ENCODE measurements around the gene APCDD1.

APCDD1 gene

DNA sequence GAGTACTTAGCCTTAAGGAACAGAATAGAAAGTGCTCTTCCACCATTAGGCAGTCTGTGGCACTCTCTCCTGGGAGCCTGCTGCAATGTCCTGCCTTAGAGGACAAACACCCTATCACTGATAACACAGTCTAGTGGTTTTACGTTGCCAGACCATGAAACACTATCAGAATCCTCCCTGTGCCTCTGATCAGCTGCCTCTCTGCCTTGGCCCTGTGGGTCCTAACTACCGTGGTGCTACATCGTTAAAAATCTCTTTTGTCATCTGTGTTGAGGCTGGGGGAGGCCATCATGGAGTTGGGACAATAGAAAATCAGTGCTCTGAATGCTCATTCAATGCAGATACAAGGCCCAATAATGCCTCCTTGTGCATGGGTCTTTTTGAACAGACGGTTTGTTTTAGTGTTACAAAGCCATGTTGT lies 11.9 kb upstream of the APCDD1 start:
- ChIA-PET CTCF (interaction anchor here (1.0 kb wide), 1 partner anchor 38 kb away, joined by 3 read pairs; no protein-coding TSS in a partner anchor), POLR2A (no interaction called here)
- no peaks in the 10 kb centered on the region for H3K4me1 ChIP-seq (ENCODE audit: control extremely low read depth in 1 of 4, control insufficient read depth in 4 of 4, insufficient read depth in 4 of 4, low read length in 3 of 4)
- no peak overlapping the region for H3K27ac ChIP-seq (ENCODE audit: insufficient read depth in 1 of 2, low read depth in 1 of 2, low read length in 2 of 2, poor library complexity in 1 of 2, severe bottlenecking in 2 of 2)
- H3K4me3 ChIP-seq (ENCODE audit: control insufficient read depth in 1 of 7, extremely low read depth in 1 of 7, insufficient read depth in 4 of 7, low read depth in 2 of 7, low read length in 6 of 7): no peak overlapping the region
- no peaks in the 10 kb centered on the region for H3K9me3 ChIP-seq (ENCODE audit: control extremely low read depth in 1 of 5, control insufficient read depth in 4 of 5, insufficient read depth in 2 of 5, low read depth in 1 of 5, low read length in 4 of 5)
- 94% methylated on average over 4 of the region's 4 CpGs for whole genome bisulfite sequencing (ENCODE audit: insufficient coverage)
- no peaks in the 10 kb centered on the region for H3K36me3 ChIP-seq (ENCODE audit: control insufficient read depth in 4 of 4, insufficient read depth in 4 of 4, low read length in 3 of 4)
- no peak for DNase-seq
- peaks cover 0 to 2% (median 0%) of the 10 kb centered on the region in 5 experiments for H3K27me3 ChIP-seq (replicated peaks in 2 of 5; ENCODE audit: control insufficient read depth in 4 of 5, insufficient read depth in 5 of 5, low read length in 4 of 5)

DNA sequence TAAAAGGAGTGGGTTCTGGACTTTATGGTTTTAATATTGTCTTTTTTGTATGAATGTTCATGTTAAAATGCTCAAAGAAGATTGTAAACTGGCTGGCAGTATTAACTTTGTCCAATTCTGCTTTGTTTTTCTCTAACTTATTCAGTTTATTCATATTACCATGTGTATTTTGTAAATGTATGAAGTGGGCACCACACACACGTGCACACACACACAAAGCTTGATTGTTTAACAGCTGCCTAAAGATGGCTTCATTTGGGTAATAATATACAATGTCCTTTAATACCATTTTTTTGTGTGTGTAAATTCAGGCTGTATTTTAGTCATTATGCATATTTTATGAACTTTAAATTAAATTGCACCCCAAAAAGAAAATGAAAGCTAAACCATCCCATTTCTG lies 11.4 kb upstream of the APCDD1 start:
- Histone ChIP-seq H3K4me1 (ENCODE audit: control extremely low read depth in 1 of 4, control insufficient read depth in 4 of 4, insufficient read depth in 4 of 4, low read length in 3 of 4) (no peaks in the 10 kb centered on the region), H3K4me3 (ENCODE audit: control insufficient read depth in 1 of 7, extremely low read depth in 1 of 7, insufficient read depth in 4 of 7, low read depth in 2 of 7, low read length in 6 of 7) (no peak overlapping the region), H3K27me3 (replicated peaks in 2 of 5; ENCODE audit: control insufficient read depth in 4 of 5, insufficient read depth in 5 of 5, low read length in 4 of 5) (peaks cover 0 to 2% (median 0%) of the 10 kb centered on the region in 5 experiments), H3K9me3 (ENCODE audit: control extremely low read depth in 1 of 5, control insufficient read depth in 4 of 5, insufficient read depth in 2 of 5, low read depth in 1 of 5, low read length in 4 of 5) (no peaks in the 10 kb centered on the region), H3K27ac (ENCODE audit: insufficient read depth in 1 of 2, low read depth in 1 of 2, low read length in 2 of 2, poor library complexity in 1 of 2, severe bottlenecking in 2 of 2) (no peak overlapping the region), H3K36me3 (ENCODE audit: control insufficient read depth in 4 of 4, insufficient read depth in 4 of 4, low read length in 3 of 4) (no peaks in the 10 kb centered on the region)
- no CpG with 5 or more reads among the region's 1 CpG for WGBS (ENCODE audit: insufficient coverage)
- CTCF ChIA-PET: no interaction called here
- no peak for DNase-seq
- POLR2A ChIA-PET: no interaction called here

DNA sequence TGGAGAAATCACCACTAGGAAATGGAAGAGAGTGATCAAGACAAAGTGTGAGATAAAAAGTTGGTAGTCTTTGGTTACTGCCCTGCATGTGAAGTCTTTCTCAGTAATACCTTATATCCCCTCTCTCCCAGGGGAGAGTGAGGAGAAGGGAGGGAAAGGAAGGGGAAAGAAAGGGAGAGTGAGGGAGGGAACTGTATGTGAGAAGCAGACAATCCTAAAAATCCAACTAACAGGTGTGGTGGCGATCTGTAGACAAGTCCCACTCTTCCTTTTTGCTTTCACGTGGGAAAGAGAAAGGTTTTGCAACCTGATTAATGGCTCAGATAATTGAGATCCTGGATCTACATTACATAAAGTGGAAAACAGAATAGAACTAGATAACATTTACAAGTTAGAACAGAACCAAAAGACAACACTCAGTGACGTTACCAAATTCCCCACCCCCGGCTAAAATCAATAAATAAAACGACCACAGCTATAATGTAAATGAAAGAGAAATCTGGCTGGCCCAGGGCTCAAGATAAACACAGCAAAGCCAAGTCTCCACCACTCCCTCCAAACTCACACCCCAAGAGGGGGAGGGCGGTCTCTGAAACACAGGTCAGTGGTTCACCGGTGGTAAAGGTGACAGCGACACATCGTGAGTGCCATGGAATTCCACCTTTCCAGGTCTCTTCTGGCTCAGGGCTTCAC lies 10.0 kb upstream of the APCDD1 start:
- POLR2A ChIA-PET: no interaction called here
- Histone ChIP-seq H3K4me3 (ENCODE audit: control insufficient read depth in 1 of 7, extremely low read depth in 1 of 7, insufficient read depth in 4 of 7, low read depth in 2 of 7, low read length in 6 of 7) (no peak overlapping the region), H3K9me3 (ENCODE audit: control extremely low read depth in 1 of 5, control insufficient read depth in 4 of 5, insufficient read depth in 2 of 5, low read depth in 1 of 5, low read length in 4 of 5) (no peaks in the 10 kb centered on the region), H3K27me3 (replicated peaks in 2 of 5; ENCODE audit: control insufficient read depth in 4 of 5, insufficient read depth in 5 of 5, low read length in 4 of 5) (peaks cover 0 to 2% (median 0%) of the 10 kb centered on the region in 5 experiments), H3K4me1 (ENCODE audit: control extremely low read depth in 1 of 4, control insufficient read depth in 4 of 4, insufficient read depth in 4 of 4, low read length in 3 of 4) (no peaks in the 10 kb centered on the region), H3K27ac (ENCODE audit: insufficient read depth in 1 of 2, low read depth in 1 of 2, low read length in 2 of 2, poor library complexity in 1 of 2, severe bottlenecking in 2 of 2) (no peak overlapping the region), H3K36me3 (ENCODE audit: control insufficient read depth in 4 of 4, insufficient read depth in 4 of 4, low read length in 3 of 4) (no peaks in the 10 kb centered on the region)
- DNase-seq: no peak
- CTCF ChIA-PET: no interaction called here
- no CpG with 5 or more reads among the region's 9 CpGs for WGBS (ENCODE audit: insufficient coverage)

DNA sequence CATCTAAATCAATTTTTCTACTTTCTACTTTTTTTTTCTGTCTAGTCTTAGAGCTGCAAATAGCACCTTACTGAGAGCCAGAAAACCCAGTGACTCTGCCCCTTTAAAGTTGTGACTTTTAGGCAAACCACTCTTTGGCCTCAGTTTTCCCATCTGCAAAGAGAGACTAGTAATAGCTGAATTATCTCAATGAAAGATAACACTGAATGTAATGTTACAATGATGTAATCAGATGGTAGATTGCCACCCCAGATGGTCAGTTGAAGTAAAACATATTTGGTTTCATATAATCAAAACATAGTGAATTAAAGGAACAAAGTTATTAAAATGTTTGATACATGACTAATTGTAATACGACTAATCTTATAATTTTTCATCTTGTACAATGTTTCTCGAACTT lies 5.0 kb upstream of the APCDD1 start:
- WGBS (ENCODE audit: insufficient coverage): no CpG with 5 or more reads among the region's 2 CpGs
- Histone ChIP-seq H3K27me3 (replicated peaks in 2 of 5; ENCODE audit: control insufficient read depth in 4 of 5, insufficient read depth in 5 of 5, low read length in 4 of 5) (peaks cover 0 to 23% (median 12%) of the 10 kb centered on the region in 5 experiments), H3K4me3 (ENCODE audit: control insufficient read depth in 1 of 7, extremely low read depth in 1 of 7, insufficient read depth in 4 of 7, low read depth in 2 of 7, low read length in 6 of 7) (no peak overlapping the region), H3K27ac (ENCODE audit: insufficient read depth in 1 of 2, low read depth in 1 of 2, low read length in 2 of 2, poor library complexity in 1 of 2, severe bottlenecking in 2 of 2) (no peak overlapping the region), H3K9me3 (ENCODE audit: control extremely low read depth in 1 of 5, control insufficient read depth in 4 of 5, insufficient read depth in 2 of 5, low read depth in 1 of 5, low read length in 4 of 5) (no peaks in the 10 kb centered on the region), H3K4me1 (ENCODE audit: control extremely low read depth in 1 of 4, control insufficient read depth in 4 of 4, insufficient read depth in 4 of 4, low read length in 3 of 4) (no peaks in the 10 kb centered on the region), H3K36me3 (ENCODE audit: control insufficient read depth in 4 of 4, insufficient read depth in 4 of 4, low read length in 3 of 4) (no peaks in the 10 kb centered on the region)
- POLR2A ChIA-PET: no interaction called here
- CTCF ChIA-PET: interaction anchor here (1.5 kb wide), 1 partner anchor 9 kb away, joined by 4 read pairs; no protein-coding TSS in a partner anchor
- no peak for DNase-seq

DNA sequence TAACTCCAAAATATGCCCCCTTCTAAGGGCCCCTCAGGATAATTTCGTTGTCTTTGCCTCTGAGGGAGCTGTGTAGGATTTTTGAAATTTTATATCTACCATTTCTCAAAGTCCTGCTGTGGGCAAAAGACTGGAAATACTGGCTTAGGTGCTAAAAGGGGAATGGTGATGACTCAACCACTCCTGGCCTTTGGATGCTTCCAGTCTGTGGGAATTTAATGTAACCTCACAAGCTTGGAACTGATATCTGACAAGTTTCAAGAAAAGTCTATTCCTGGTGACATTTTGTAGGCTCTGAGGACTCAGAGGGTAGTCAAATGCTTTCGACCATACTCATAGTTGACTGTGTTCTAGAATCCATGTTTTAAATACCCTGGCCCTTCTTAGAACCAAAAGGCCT lies 3.4 kb upstream of the APCDD1 start:
- Histone ChIP-seq H3K9me3 (ENCODE audit: control extremely low read depth in 1 of 5, control insufficient read depth in 4 of 5, insufficient read depth in 2 of 5, low read depth in 1 of 5, low read length in 4 of 5) (no peaks in the 10 kb centered on the region), H3K36me3 (ENCODE audit: control insufficient read depth in 4 of 4, insufficient read depth in 4 of 4, low read length in 3 of 4) (no peaks in the 10 kb centered on the region), H3K27ac (ENCODE audit: insufficient read depth in 1 of 2, low read depth in 1 of 2, low read length in 2 of 2, poor library complexity in 1 of 2, severe bottlenecking in 2 of 2) (no peak overlapping the region), H3K4me1 (ENCODE audit: control extremely low read depth in 1 of 4, control insufficient read depth in 4 of 4, insufficient read depth in 4 of 4, low read length in 3 of 4) (peaks cover 0 to 12% (median 10%) of the 10 kb centered on the region in 4 experiments), H3K27me3 (replicated peaks in 2 of 5; ENCODE audit: control insufficient read depth in 4 of 5, insufficient read depth in 5 of 5, low read length in 4 of 5) (peaks cover 4 to 32% (median 25%) of the 10 kb centered on the region in 5 experiments), H3K4me3 (ENCODE audit: control insufficient read depth in 1 of 7, extremely low read depth in 1 of 7, insufficient read depth in 4 of 7, low read depth in 2 of 7, low read length in 6 of 7) (no peak overlapping the region)
- POLR2A ChIA-PET: no interaction called here
- CTCF ChIA-PET: interaction anchor here (0.7 to 1.5 kb wide), 2 partner anchors 11 to 15 kb away, joined by 3 read pairs; no protein-coding TSS in a partner anchor
- DNase-seq: no peak
- WGBS (ENCODE audit: insufficient coverage): 100% methylated on average over 1 of the region's 2 CpGs

DNA sequence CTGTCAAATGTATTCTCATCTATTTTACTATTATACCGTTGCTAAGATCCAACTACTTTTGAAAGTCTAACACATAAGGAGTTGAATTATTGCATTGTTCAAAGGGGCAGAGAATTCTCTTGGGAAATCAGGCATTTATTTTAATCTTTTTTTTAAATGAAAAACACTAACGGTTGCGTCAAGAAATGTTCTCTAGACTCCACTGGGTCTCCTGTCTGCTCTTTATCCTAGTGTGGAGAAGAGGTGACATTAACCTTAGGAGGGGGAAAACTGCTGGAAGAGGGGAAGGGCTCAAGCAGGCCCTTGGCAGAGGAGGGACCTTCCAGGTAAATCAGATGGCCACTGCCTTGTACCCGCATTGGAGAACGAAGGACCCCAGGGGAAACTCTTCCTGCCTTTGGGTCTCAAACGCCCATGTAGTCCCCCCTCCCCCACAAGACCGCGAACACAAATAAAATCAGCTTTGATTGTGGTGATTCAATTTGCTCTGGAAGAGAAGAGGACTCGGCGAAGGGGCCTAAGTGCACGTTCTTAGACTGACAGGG lies 1.1 kb upstream of the APCDD1 start:
- Histone ChIP-seq H3K27ac (ENCODE audit: insufficient read depth in 1 of 2, low read depth in 1 of 2, low read length in 2 of 2, poor library complexity in 1 of 2, severe bottlenecking in 2 of 2) (no peak overlapping the region), H3K9me3 (ENCODE audit: control extremely low read depth in 1 of 5, control insufficient read depth in 4 of 5, insufficient read depth in 2 of 5, low read depth in 1 of 5, low read length in 4 of 5) (no peaks in the 10 kb centered on the region), H3K4me3 (ENCODE audit: control insufficient read depth in 1 of 7, extremely low read depth in 1 of 7, insufficient read depth in 4 of 7, low read depth in 2 of 7, low read length in 6 of 7) (no peak overlapping the region), H3K27me3 (replicated peaks in 2 of 5; ENCODE audit: control insufficient read depth in 4 of 5, insufficient read depth in 5 of 5, low read length in 4 of 5) (peaks cover 9 to 56% (median 40%) of the 10 kb centered on the region in 5 experiments), H3K36me3 (ENCODE audit: control insufficient read depth in 4 of 4, insufficient read depth in 4 of 4, low read length in 3 of 4) (no peaks in the 10 kb centered on the region), H3K4me1 (ENCODE audit: control extremely low read depth in 1 of 4, control insufficient read depth in 4 of 4, insufficient read depth in 4 of 4, low read length in 3 of 4) (peaks cover 0 to 13% (median 10%) of the 10 kb centered on the region in 4 experiments)
- DNase-seq: no peak
- 92% methylated on average over 8 of the region's 11 CpGs for WGBS (ENCODE audit: insufficient coverage)
- CTCF ChIA-PET: no interaction called here
- POLR2A ChIA-PET: no interaction called here
